Measurements from ENCODE around the gene ADGRA1.
"Not testable (repeated sequence)": the region's sequence is repeated elsewhere in the genome, so short reads cannot be mapped to it uniquely, and the experiment has no call there.

The ADGRA1 gene

DNA sequence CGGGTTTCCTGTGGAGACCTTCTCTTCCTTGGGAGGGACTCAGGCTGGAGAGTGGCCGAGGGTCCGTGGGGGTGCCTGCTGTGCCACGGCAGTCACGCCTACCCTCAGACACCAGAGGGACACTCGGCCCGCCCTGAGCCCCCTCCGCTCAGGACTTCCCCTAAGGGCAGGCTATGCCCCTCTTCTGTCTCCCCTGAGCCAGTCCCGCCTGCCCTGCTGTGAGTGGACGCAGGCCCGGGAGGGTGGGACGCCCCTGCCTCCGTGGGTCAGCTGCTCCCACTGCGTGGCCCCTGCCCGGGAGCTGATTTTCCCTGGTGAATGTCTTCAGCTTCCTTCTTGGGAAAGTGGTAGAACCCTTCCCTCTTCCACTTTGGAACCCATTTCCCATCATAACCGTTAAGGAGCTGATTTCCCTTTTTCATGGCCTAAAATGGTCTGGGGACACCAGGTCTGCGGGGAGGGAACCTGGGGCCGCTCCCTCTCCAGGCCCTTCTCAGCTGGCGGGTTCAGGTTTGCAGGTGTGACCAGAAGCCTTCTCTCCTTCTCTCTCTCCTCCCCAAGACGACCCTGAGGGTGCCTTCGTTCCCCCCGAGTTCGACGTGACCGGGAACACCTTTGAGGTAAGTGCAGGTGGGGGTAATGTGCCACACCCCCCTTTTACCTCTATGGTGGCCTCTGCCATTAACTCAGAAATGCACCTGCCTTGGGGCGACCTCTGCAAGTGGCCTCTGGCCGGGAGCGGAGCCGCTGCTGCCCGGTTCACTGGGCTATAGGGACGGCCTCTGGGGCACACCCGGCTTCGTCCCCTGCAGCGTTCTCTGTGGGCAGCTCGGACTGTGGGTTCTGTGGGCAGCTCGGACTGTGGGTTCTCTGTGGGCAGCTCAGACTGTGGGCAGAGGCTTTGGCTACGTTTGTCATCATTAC, 80.2 kb downstream of the ADGRA1 start:
- Histone ChIP-seq H3K36me3 (ENCODE audit: insufficient read depth, low read depth, low read length) (no peaks in the 10 kb centered on the region), H3K27me3 (ENCODE audit: insufficient read depth, low read length) (no peaks in the 10 kb centered on the region), H3K4me3 (ENCODE audit: low read length) (no peak overlapping the region), H3K9me3 (ENCODE audit: insufficient read depth, low read depth, low read length) (no peaks in the 10 kb centered on the region), H3K4me1 (ENCODE audit: insufficient read depth, low read length) (no peaks in the 10 kb centered on the region), H3K27ac (ENCODE audit: low read length) (no peak overlapping the region), H3K9ac (ENCODE audit: low read depth, low read length) (no peak overlapping the region)

DNA sequence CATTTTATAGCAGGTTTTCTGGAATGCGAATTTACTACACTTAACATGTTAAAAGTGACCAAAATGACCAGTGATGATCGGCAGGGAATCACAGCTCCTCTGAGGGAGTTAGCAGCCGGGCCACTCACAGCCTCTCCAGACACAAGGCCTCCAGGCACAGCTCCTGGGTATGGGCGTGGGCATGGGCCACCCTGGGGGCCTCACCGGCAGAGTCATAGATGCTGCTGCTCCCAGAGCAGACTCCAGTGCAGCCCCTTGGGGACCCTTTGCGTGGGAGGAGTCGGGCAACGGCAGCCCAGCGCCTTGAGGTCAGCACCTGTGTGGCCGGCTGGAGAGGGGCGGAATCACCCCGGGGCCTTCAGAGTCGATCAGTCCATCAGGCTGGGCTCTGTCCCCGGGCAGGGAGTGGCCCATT, 80.9 kb downstream of the ADGRA1 start:
- Histone ChIP-seq H3K9me3 (ENCODE audit: insufficient read depth, low read depth, low read length) (no peaks in the 10 kb centered on the region), H3K9ac (ENCODE audit: low read depth, low read length) (no peak overlapping the region)

DNA sequence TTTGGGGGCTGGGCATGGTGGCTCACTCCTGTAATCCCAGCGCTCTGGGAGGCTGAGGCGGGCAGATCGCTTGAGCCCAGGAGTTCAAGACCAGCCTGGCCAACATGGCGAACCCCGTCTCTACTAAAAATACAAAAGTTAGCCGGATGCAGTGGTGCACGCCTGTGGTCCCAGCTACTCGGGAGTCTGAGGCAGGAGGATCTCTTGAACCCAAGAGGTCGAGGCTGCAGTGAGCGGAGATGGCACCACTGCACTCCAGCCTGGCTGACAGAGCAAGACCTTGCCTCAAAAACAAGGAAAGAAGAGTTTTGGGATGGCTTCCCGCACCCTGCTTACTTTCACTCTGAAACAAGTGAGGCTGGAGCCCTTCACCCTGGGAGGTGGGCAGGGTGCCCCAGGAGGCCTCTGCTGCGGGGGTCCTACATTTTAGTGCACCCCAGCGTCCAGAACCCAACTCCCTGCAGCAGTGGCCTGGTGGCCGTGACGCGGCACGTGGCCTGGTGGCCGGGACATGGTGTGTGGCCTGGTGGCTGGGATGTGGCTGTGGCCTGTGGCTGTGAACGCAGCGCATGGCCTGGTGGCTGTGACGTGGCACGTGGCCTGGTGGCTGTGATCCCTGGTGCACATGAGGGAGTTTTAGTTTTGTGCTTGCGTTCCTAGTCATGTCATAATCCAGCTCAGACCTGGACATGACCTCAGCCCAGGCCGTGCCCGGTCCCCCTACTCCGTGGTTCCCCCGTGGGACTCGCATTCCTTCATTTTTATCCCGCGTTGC, 81.6 kb downstream of the ADGRA1 start:
- Histone ChIP-seq H3K4me3 (ENCODE audit: low read length) (no peak overlapping the region), H3K36me3 (ENCODE audit: insufficient read depth, low read depth, low read length) (no peaks in the 10 kb centered on the region), H3K4me1 (ENCODE audit: insufficient read depth, low read length) (no peaks in the 10 kb centered on the region), H3K27ac (ENCODE audit: low read length) (no peak overlapping the region), H3K9me3 (ENCODE audit: insufficient read depth, low read depth, low read length) (no peaks in the 10 kb centered on the region), H3K27me3 (ENCODE audit: insufficient read depth, low read length) (no peaks in the 10 kb centered on the region), H3K9ac (ENCODE audit: low read depth, low read length) (no peak overlapping the region)

More for the DNA sequence above, 80.9 kb downstream of the ADGRA1 start:
- Histone ChIP-seq H3K4me3 (ENCODE audit: low read length) (no peak overlapping the region), H3K4me1 (ENCODE audit: insufficient read depth, low read length) (no peaks in the 10 kb centered on the region), H3K27ac (ENCODE audit: low read length) (no peak overlapping the region), H3K36me3 (ENCODE audit: insufficient read depth, low read depth, low read length) (no peaks in the 10 kb centered on the region), H3K27me3 (ENCODE audit: insufficient read depth, low read length) (no peaks in the 10 kb centered on the region)

DNA sequence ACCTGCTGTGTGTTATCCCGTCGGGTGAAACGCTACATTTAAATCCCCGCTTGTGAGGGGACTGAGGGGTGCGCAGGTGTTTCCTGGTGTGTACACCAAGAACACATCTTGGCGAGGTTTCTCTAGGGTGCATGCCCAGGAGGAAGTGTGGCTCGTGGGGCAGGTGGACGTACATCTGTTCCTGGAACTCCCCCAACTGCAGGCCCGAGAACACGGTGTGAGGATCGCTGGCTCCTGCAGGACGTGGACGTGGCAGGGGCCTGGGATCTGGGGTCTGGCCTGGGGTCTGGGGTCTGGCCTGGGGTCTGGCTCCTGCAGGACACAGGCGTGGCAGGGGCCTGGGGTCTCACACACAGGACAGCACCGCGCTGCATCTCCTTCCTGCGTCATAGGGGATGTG, 82.4 kb downstream of the ADGRA1 start:
- no peaks in the 10 kb centered on the region for H3K27me3 ChIP-seq (ENCODE audit: insufficient read depth, low read length)
- no peak overlapping the region for H3K4me3 ChIP-seq (ENCODE audit: low read length)
- no peaks in the 10 kb centered on the region for H3K4me1 ChIP-seq (ENCODE audit: insufficient read depth, low read length)
- H3K9me3 ChIP-seq (ENCODE audit: insufficient read depth, low read depth, low read length) = no peaks in the 10 kb centered on the region
- H3K27ac ChIP-seq (ENCODE audit: low read length) = no peak overlapping the region
- H3K9ac ChIP-seq (ENCODE audit: low read depth, low read length) = no peak overlapping the region
- no peaks in the 10 kb centered on the region for H3K36me3 ChIP-seq (ENCODE audit: insufficient read depth, low read depth, low read length)

DNA sequence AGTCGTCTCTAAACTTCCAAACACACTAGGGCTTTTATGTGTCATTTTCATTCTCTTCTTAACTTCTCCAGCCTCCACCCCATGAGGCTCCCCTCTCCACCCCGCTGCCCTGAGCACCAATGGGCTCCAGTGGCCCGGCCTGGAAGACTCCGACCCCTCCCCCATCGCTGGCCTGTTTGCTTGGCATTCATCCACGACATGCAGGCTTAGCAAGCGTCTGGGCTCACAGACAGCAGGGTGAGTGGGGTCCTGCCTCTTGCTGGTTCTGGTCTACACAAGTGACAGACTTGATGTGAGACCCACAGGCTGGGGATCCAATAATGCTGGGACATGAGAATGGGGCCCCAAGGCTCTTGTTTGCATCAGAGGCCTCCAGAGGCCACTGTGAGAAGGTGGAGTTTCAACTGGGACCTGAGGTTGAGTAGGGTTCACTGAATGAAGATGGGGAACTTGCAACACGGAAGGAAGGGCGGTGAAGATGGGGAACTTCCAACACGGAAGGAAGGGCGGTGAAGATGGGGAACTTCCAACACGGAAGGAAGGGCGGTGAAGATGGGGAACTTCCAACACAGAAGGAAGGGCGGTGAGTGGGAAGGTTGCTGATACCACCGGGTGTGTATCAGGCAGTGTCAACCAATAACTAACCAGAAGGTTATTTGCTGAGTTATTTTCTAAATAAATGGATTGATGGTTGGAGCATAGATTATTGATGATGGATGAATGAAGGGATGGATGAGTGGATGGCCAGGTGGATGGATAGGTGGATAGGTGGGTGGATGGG, 86.3 kb downstream of the ADGRA1 start:
- no peak overlapping the region for H3K4me3 ChIP-seq (ENCODE audit: low read length)
- H3K27me3 ChIP-seq (ENCODE audit: insufficient read depth, low read length) = no peaks in the 10 kb centered on the region
- H3K9ac ChIP-seq (ENCODE audit: low read depth, low read length) = no peak overlapping the region
- peaks cover 12% of the 10 kb centered on the region for H3K9me3 ChIP-seq (ENCODE audit: insufficient read depth, low read depth, low read length)
- no peaks in the 10 kb centered on the region for H3K36me3 ChIP-seq (ENCODE audit: insufficient read depth, low read depth, low read length)
- no peak overlapping the region for H3K27ac ChIP-seq (ENCODE audit: low read length)
- no peaks in the 10 kb centered on the region for H3K4me1 ChIP-seq (ENCODE audit: insufficient read depth, low read length)

DNA sequence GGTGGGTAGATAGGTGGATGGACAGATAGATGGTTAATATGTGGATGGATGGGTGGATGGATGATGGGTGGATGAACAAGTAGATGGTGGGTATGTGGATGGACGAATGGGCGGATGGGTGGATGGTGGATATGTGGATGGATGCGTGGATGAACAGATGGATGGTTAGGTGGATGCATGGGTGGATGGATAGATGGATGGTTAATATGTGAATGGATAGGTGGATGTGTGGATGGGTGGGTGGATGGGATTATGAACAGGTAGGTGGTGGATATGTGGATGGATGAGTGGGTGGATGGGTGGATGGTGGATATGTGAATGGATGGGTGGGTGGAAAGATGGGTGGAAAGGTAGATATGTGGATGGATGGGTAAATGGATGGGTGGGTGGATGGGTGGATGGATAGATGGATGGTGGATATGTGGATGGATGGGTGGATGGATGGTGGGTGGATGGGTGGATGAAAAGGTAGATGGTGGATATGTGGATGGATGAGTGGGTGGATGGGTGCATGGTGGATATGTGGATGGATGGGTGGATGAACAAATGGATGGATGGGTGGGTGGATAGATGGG, 87.1 kb downstream of the ADGRA1 start:
- Histone ChIP-seq H3K27me3 (ENCODE audit: insufficient read depth, low read length) (no peaks in the 10 kb centered on the region), H3K4me1 (ENCODE audit: insufficient read depth, low read length) (no peaks in the 10 kb centered on the region), H3K9ac (ENCODE audit: low read depth, low read length) (no peak overlapping the region), H3K4me3 (ENCODE audit: low read length) (no peak overlapping the region), H3K36me3 (ENCODE audit: insufficient read depth, low read depth, low read length) (no peaks in the 10 kb centered on the region), H3K9me3 (ENCODE audit: insufficient read depth, low read depth, low read length) (peaks cover 12% of the 10 kb centered on the region), H3K27ac (ENCODE audit: low read length) (no peak overlapping the region)

DNA sequence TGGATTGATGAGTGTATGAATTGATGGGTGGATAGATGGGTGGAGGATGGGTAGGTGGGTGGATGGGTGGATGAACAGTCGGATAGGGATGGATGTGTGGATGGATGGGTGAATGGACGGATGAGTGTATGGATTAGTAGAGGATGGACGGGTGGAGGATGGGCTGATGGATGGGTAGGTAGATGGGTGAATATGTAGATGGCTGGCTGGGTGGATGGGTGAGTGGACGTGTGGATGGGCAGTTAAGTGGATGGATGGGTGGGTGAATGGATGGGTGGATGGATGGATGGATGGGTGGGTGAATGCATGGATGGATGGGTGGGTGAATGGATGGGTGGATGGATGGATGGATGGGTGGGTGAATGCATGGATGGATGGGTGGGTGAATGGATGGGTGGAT, 87.9 kb downstream of the ADGRA1 start:
- not testable (repeated sequence) for H3K27me3 ChIP-seq (ENCODE audit: insufficient read depth, low read length); H3K36me3 ChIP-seq (ENCODE audit: insufficient read depth, low read depth, low read length); H3K9ac ChIP-seq (ENCODE audit: low read depth, low read length); H3K4me1 ChIP-seq (ENCODE audit: insufficient read depth, low read length); H3K27ac ChIP-seq (ENCODE audit: low read length); H3K4me3 ChIP-seq (ENCODE audit: low read length)
- peaks cover 12% of the 10 kb centered on the region for H3K9me3 ChIP-seq (ENCODE audit: insufficient read depth, low read depth, low read length)

DNA sequence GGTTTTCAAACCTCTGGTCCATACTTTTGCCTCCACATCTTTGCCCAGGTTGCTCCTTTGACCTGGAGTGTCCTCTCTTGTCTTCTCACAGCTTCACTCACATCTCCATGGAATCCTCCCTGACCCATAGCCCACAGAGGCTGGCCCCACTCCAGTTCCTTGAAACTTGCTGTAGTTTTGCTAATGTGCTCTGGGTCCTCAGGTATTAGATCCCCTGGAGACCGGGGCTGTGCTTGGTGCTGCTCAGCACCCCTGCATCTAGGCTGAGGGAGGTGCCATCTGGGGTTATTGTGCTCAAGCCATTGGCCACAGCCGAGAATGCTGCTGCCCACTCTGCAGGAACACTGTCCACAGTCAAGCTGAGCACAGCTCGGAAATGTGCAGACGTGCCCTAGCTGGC, 88.8 kb downstream of the ADGRA1 start:
- H3K4me3 ChIP-seq (ENCODE audit: low read length) = no peak overlapping the region
- H3K9ac ChIP-seq (ENCODE audit: low read depth, low read length) = no peak overlapping the region
- no peaks in the 10 kb centered on the region for H3K27me3 ChIP-seq (ENCODE audit: insufficient read depth, low read length)
- no peak overlapping the region for H3K27ac ChIP-seq (ENCODE audit: low read length)
- no peaks in the 10 kb centered on the region for H3K36me3 ChIP-seq (ENCODE audit: insufficient read depth, low read depth, low read length)
- no peaks in the 10 kb centered on the region for H3K4me1 ChIP-seq (ENCODE audit: insufficient read depth, low read length)
- peaks cover 12% of the 10 kb centered on the region for H3K9me3 ChIP-seq (ENCODE audit: insufficient read depth, low read depth, low read length)

DNA sequence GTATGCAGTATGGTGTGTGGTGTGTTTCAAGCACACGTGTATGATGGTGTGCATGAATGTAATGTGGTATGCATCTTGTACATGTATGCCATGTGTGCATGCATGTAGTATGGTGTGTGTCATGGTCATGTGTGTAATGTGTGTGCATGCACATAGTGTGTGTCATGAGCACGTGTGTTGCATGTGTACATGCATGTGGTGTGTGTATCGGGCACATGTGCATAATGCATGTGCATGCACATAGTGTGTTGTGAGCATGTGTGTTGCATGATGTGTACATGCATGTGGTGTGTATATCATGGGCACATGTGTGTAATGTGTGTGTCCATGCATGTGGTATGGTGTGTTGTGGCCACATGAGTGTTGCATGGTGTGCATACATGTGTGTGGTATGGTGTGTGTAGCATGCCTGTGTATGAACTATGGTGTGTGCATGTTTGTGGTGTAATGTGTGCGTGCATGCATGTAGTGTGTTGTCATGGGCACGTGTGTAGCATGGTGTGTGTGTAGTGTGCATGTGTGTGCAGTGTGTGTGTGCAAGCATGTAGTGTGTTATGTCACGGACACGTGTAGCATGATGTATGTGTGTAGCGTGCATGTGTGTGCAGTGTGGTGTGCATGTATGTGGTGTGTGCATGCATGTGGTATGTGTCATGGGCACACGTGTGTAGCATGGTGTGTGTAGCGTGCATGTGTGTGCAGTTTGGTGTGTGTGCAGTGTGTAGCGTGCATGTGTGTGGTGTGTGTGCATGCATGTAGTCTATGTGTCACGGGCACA, 89.8 kb downstream of the ADGRA1 start:
- Histone ChIP-seq H3K4me3 (ENCODE audit: low read length) (no peak overlapping the region), H3K9me3 (ENCODE audit: insufficient read depth, low read depth, low read length) (peaks cover 12% of the 10 kb centered on the region), H3K36me3 (ENCODE audit: insufficient read depth, low read depth, low read length) (no peaks in the 10 kb centered on the region), H3K4me1 (ENCODE audit: insufficient read depth, low read length) (no peaks in the 10 kb centered on the region), H3K27ac (ENCODE audit: low read length) (no peak overlapping the region), H3K27me3 (ENCODE audit: insufficient read depth, low read length) (no peaks in the 10 kb centered on the region), H3K9ac (ENCODE audit: low read depth, low read length) (no peak overlapping the region)

DNA sequence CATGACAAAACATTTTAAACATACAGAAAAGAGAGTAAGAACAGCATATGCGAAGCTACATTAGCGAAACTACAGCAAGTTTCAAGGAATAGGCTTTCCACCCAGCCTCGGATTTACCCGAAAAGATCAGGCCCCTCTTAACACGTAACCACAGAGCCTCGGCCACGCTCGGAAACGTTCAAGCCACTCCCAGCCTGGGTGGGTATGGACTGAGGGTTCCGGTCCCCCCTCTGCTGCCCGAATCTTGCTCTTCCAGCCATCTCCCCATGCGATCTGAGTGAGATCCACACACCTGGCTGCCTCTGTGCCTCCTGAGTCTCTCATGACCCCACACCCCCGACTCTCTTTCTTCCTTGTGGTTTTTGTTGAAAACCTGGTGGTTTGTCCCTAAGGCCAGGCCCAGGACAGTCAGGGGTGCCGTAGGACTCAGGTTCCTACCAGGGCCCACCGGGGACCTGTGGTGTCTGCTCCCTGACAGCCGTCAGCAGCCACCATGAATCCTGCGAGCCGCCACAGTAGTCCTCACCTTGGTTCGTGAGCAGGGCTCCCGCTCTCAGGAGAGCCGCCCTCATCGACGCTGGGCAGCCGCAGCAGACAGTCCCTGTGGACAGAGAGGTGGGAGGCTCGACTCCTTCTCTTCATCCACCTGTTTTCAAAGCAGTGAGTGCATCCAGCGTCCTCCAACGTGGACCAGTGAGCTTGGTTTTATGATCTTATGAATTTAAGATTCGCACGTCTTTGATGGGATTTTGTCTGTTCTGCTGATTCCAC, 90.8 kb downstream of the ADGRA1 start:
- H3K27ac ChIP-seq (ENCODE audit: low read length) = no peak overlapping the region
- H3K9ac ChIP-seq (ENCODE audit: low read depth, low read length) = no peak overlapping the region
- no peaks in the 10 kb centered on the region for H3K27me3 ChIP-seq (ENCODE audit: insufficient read depth, low read length)
- no peaks in the 10 kb centered on the region for H3K4me1 ChIP-seq (ENCODE audit: insufficient read depth, low read length)
- no peaks in the 10 kb centered on the region for H3K36me3 ChIP-seq (ENCODE audit: insufficient read depth, low read depth, low read length)
- no peak overlapping the region for H3K4me3 ChIP-seq (ENCODE audit: low read length)
- H3K9me3 ChIP-seq (ENCODE audit: insufficient read depth, low read depth, low read length) = peaks cover 12% of the 10 kb centered on the region

Measured in iPS-20b (cell line).